ENCODE data around the gene WWOX.

The WWOX gene

GRCh38 chr16:78368121-78369102 is 269.0 kb downstream of the WWOX start:
- no peak for DNase-seq

- DNase-seq, result no peak
Observed at GRCh38 chr16:78372277-78372676, 272.8 kb downstream of the WWOX start.

GRCh38 chr16:78375055-78375679 is 275.7 kb downstream of the WWOX start:
- no peak for DNase-seq

GRCh38 chr16:78376452-78376851 is 277.0 kb downstream of the WWOX start:
- DNase-seq, result no peak

- no peak for DNase-seq
Observed at GRCh38 chr16:78377312-78377711, 277.9 kb downstream of the WWOX start.

- no peak for DNase-seq
Observed at GRCh38 chr16:78381060-78381459, 281.6 kb downstream of the WWOX start.

- no peak for DNase-seq
Observed at GRCh38 chr16:78383118-78383517, 283.7 kb downstream of the WWOX start.

- no peak for DNase-seq
Observed at GRCh38 chr16:78385086-78385805, 285.8 kb downstream of the WWOX start.

GRCh38 chr16:78386557-78387324 is 287.3 kb downstream of the WWOX start:
- no peak for DNase-seq

- no peak for DNase-seq
Observed at GRCh38 chr16:78389009-78389498, 289.6 kb downstream of the WWOX start.

GRCh38 chr16:78390092-78390491 is 290.6 kb downstream of the WWOX start:
- DNase-seq, result no peak

- no peak for DNase-seq
Observed at GRCh38 chr16:78390508-78391324, 291.3 kb downstream of the WWOX start.

GRCh38 chr16:78392585-78393195 is 293.2 kb downstream of the WWOX start:
- no peak for DNase-seq

GRCh38 chr16:78395035-78395434 is 295.6 kb downstream of the WWOX start:
- DNase-seq, result no peak

- no peak for DNase-seq
Observed at GRCh38 chr16:78396046-78396445, 296.6 kb downstream of the WWOX start.

- no peak for DNase-seq
Observed at GRCh38 chr16:78396673-78397072, 297.2 kb downstream of the WWOX start.

- no peak for DNase-seq
Observed at GRCh38 chr16:78399384-78399783, 299.9 kb downstream of the WWOX start.

- no peak for DNase-seq
Observed at GRCh38 chr16:78402833-78403232, 303.4 kb downstream of the WWOX start.

- no peak for DNase-seq
Observed at GRCh38 chr16:78405040-78405439, 305.6 kb downstream of the WWOX start.

- no peak for DNase-seq
Observed at GRCh38 chr16:78405833-78406232, 306.4 kb downstream of the WWOX start.

GRCh38 chr16:78407191-78407590 is 307.7 kb downstream of the WWOX start:
- DNase-seq, result no peak
